Erythroblast (primary cell): Measurements from ENCODE around the gene SMARCD3.

ENCODE experiments used
- GATA1 ChIP-seq: IDR thresholded peaks from 2 replicates; pipeline ENCODE4 v1.6.1; 2011; ENCODE audit warnings: low read depth, mild to moderate bottlenecking, control low read depth, low read length, moderate library complexity
- POLR2A ChIP-seq: IDR thresholded peaks from 2 replicates; pipeline ENCODE4 v1.6.1; 2011; ENCODE audit warnings: mild to moderate bottlenecking, low read length

- TF ChIP-seq POLR2A (no peak), GATA1 (no peak)
Measured at GRCh38 chr7:151205730-151206129, 42.8 kb downstream of the SMARCD3 start.
